Esophagus (tissue), 2 donors: ENCODE results near the gene FNBP1L. TPM values are rescaled to one million over a fixed set of nuclear protein-coding genes. Genes with fewer than 3 reads are reported as not detected.
"Not testable (repeated sequence)": the region's sequence is repeated elsewhere in the genome, so short reads cannot be mapped to it uniquely, and the experiment has no call there.

Experiments used
- H3K27ac ChIP-seq, 2 donors: one replicate each; pipeline ENCODE4 v1.5.1; 2013; ENCODE audit warnings: low read depth in 2 of 2, mild to moderate bottlenecking in 2 of 2, inconsistent platforms in 1 of 2, low read length in 1 of 2, moderate library complexity in 1 of 2
- H3K27me3 ChIP-seq, 2 donors: one replicate each; pipeline ENCODE4 v1.6.1; 2013; ENCODE audit warnings: low read length in 2 of 2, control low read depth in 1 of 2, mild to moderate bottlenecking in 1 of 2; ENCODE audit not compliant: insufficient read depth in 2 of 2, control insufficient read depth in 1 of 2
- H3K36me3 ChIP-seq, 2 donors: one replicate each; pipeline ENCODE4 v1.6.1; 2013; ENCODE audit warnings: low read length in 1 of 2; ENCODE audit not compliant: control insufficient read depth in 2 of 2, insufficient read depth in 2 of 2
- H3K4me1 ChIP-seq, 2 donors: one replicate each; pipeline ENCODE4 v1.6.1; 2013; ENCODE audit warnings: low read length in 1 of 2; ENCODE audit not compliant: control insufficient read depth in 2 of 2, insufficient read depth in 2 of 2
- H3K4me3 ChIP-seq, 2 donors: one replicate each; pipeline ENCODE4 v1.5.1; 2013; ENCODE audit warnings: low read length in 2 of 2, mild to moderate bottlenecking in 2 of 2, low read depth in 1 of 2, moderate library complexity in 1 of 2
- H3K9me3 ChIP-seq, 2 donors: one replicate each; pipeline ENCODE4 v1.6.1; 2013; ENCODE audit warnings: mild to moderate bottlenecking in 2 of 2, low read depth in 1 of 2, low read length in 1 of 2, moderate library complexity in 1 of 2; ENCODE audit not compliant: control insufficient read depth in 2 of 2, insufficient read depth in 1 of 2
- WGBS, 2 donors: extraction: QIAGEN DNeasy Blood & Tissue Kit; methylation state at CpG; one replicate each; pipeline ENCODE4 v1.1.7; 2013; 5-methylcytosine and 5-hydroxymethylcytosine counted together
- polyA plus RNA-seq, 2 donors: library from polyadenylated mRNA; stranded (reverse); fragments of 200-250 nt; gene quantifications; one replicate each; pipeline ENCODE4 v1.2.3, GENCODE V29; 2013
- donor health status: healthy with polysubstance abuse.
- donor health status: Bipolar disorder and iron deficiency.

FNBP1L gene
- polyA plus RNA-seq, 2 donors: 4.7 to 7.9 TPM

- Histone ChIP-seq H3K4me1 (no peaks in the 10 kb centered on the region), H3K4me3 (no peak overlapping the region), H3K27ac (no peak overlapping the region), H3K27me3 (no peaks in the 10 kb centered on the region), H3K36me3 (no peaks in the 10 kb centered on the region), H3K9me3 (no peaks in the 10 kb centered on the region)
- 94 to 96% methylated on average over 3 of the region's 3 CpGs for WGBS, 2 donors
Measured at GRCh38 chr1:93459126-93459525, 11.2 kb downstream of the FNBP1L start.

GRCh38 chr1:93461236-93461635, 13.3 kb downstream of the FNBP1L start:
- Histone ChIP-seq H3K27me3 (no peaks in the 10 kb centered on the region), H3K4me3 (no peak overlapping the region), H3K9me3 (no peaks in the 10 kb centered on the region), H3K4me1 (no peaks in the 10 kb centered on the region), H3K36me3 (no peaks in the 10 kb centered on the region), H3K27ac (no peak overlapping the region)
- 88 to 90% methylated on average over 5 of the region's 5 CpGs for WGBS, 2 donors

- H3K4me3 ChIP-seq: no peak overlapping the region
- H3K4me1 ChIP-seq: no peaks in the 10 kb centered on the region
- H3K36me3 ChIP-seq: no peaks in the 10 kb centered on the region
- no peak overlapping the region for H3K27ac ChIP-seq
- 96 to 98% methylated on average over 1 of the region's 1 CpG for WGBS, 2 donors
- no peaks in the 10 kb centered on the region for H3K9me3 ChIP-seq
- no peaks in the 10 kb centered on the region for H3K27me3 ChIP-seq
Measured at GRCh38 chr1:93463960-93464359, 16.0 kb downstream of the FNBP1L start.

- not testable (repeated sequence) for H3K27me3 ChIP-seq, H3K27ac ChIP-seq, H3K4me1 ChIP-seq, H3K36me3 ChIP-seq, H3K9me3 ChIP-seq, H3K4me3 ChIP-seq
- 73 to 78% methylated on average over 6 of the region's 6 CpGs for WGBS, 2 donors
Measured at GRCh38 chr1:93465371-93466082, 17.6 kb downstream of the FNBP1L start.

GRCh38 chr1:93467606-93468005, 19.7 kb downstream of the FNBP1L start:
- 96 to 98% methylated on average over 4 of the region's 4 CpGs for WGBS, 2 donors
- no peaks in the 10 kb centered on the region for H3K9me3 ChIP-seq
- H3K4me1 ChIP-seq: peaks cover 0 to 2% of the 10 kb centered on the region in 2 donors
- H3K36me3 ChIP-seq: no peaks in the 10 kb centered on the region
- H3K27me3 ChIP-seq: no peaks in the 10 kb centered on the region
- no peak overlapping the region for H3K27ac ChIP-seq
- H3K4me3 ChIP-seq: no peak overlapping the region

GRCh38 chr1:93468662-93469061, 20.7 kb downstream of the FNBP1L start:
- H3K4me3 ChIP-seq: no peak overlapping the region
- no peak overlapping the region for H3K27ac ChIP-seq
- H3K27me3 ChIP-seq: no peaks in the 10 kb centered on the region
- WGBS, 2 donors: 90 to 93% methylated on average over 3 of the region's 3 CpGs
- H3K36me3 ChIP-seq: no peaks in the 10 kb centered on the region
- H3K4me1 ChIP-seq: peaks cover 0 to 2% of the 10 kb centered on the region in 2 donors
- H3K9me3 ChIP-seq: no peaks in the 10 kb centered on the region

GRCh38 chr1:93469223-93469622, 21.3 kb downstream of the FNBP1L start:
- H3K4me3 ChIP-seq, H3K9me3 ChIP-seq, H3K4me1 ChIP-seq, H3K27ac ChIP-seq, H3K27me3 ChIP-seq, H3K36me3 ChIP-seq: not testable (repeated sequence)
- 99% methylated on average over 3 of the region's 3 CpGs for WGBS, 2 donors

- Histone ChIP-seq H3K4me1 (peaks cover 0 to 2% of the 10 kb centered on the region in 2 donors), H3K4me3 (no peak overlapping the region), H3K9me3 (no peaks in the 10 kb centered on the region), H3K36me3 (no peaks in the 10 kb centered on the region), H3K27me3 (no peaks in the 10 kb centered on the region), H3K27ac (no peak overlapping the region)
- WGBS, 2 donors: 89 to 93% methylated on average over 6 of the region's 6 CpGs
Measured at GRCh38 chr1:93471284-93471683, 23.4 kb downstream of the FNBP1L start.

GRCh38 chr1:93471911-93472310, 24.0 kb downstream of the FNBP1L start:
- H3K27me3 ChIP-seq: no peaks in the 10 kb centered on the region
- no peak overlapping the region for H3K4me3 ChIP-seq
- peaks cover 0 to 2% of the 10 kb centered on the region in 2 donors for H3K4me1 ChIP-seq
- no peaks in the 10 kb centered on the region for H3K36me3 ChIP-seq
- WGBS, 2 donors: 18% methylated on average over 1 of the region's 1 CpG
- no peak overlapping the region for H3K27ac ChIP-seq
- no peaks in the 10 kb centered on the region for H3K9me3 ChIP-seq

GRCh38 chr1:93474321-93474720, 26.4 kb downstream of the FNBP1L start:
- no peak overlapping the region for H3K27ac ChIP-seq
- H3K9me3 ChIP-seq: peaks cover 0 to 5% of the 10 kb centered on the region in 2 donors
- WGBS, 2 donors: 58 to 84% methylated on average over 2 of the region's 2 CpGs

More at GRCh38 chr1:93474321-93474720, 26.4 kb downstream of the FNBP1L start:
- Histone ChIP-seq H3K4me1 (peaks cover 0 to 2% of the 10 kb centered on the region in 2 donors), H3K27me3 (no peaks in the 10 kb centered on the region), H3K36me3 (no peaks in the 10 kb centered on the region), H3K4me3 (no peak overlapping the region)
